Measurements from ENCODE around the gene TPM3.

DNA sequence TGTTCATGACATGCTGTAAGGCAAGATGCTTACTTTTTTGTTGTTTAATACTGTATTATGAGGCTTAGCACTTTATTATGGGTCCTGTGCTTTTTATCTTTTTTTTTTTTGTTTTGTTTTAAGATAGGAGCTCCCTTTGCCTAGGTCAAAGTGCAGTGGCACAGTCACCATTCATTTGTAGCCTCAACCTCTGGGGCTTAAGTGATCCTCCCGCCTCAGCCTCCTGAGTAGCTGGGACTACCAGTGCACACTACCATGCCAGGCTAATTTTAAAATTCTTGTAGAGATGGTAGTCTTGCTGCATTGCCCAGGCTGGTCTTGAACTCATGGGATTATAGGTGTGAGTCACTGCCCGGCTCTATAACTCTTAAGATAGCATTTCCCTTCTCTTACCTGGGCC lies 33.5 kb upstream of the TPM3 start:
- no peak for TF ChIP-seq SP1 (IDR thresholded peaks at IDR 0.05)
- TF ChIP-seq FOXM1 (IDR thresholded peaks at IDR 0.05; ENCODE audit: borderline replicate concordance) = no peak
- TF ChIP-seq SUZ12 (IDR thresholded peaks at IDR 0.05) = no peak
- no peak for TF ChIP-seq ARNT (IDR thresholded peaks at IDR 0.05)
- no peak for TF ChIP-seq BHLHE40 (IDR thresholded peaks at IDR 0.05; ENCODE audit: borderline replicate concordance)
- TF ChIP-seq CTBP1 (IDR thresholded peaks at IDR 0.05; ENCODE audit: borderline replicate concordance) = no peak
